Neural crest cell (in vitro differentiated cells): ENCODE results near the gene HS6ST2. TPM values are rescaled to one million over a fixed set of nuclear protein-coding genes. Genes with fewer than 3 reads are reported as not detected.
"Not testable (repeated sequence)": the region's sequence is repeated elsewhere in the genome, so short reads cannot be mapped to it uniquely, and the experiment has no call there.

Experiments
- DNase-seq: peaks from one replicate; pipeline ENCODE4 v3.0.0; 2021; ENCODE audit warnings: low read depth, mixed read lengths, low spot score
- H3K27ac Mint-ChIP-seq: one replicate; pipeline ENCODE4 v1.8.0; 2021; ENCODE audit warnings: mild to moderate bottlenecking, mixed read lengths; ENCODE audit not compliant: unreplicated experiment
- H3K27me3 Mint-ChIP-seq: 2 replicates; pipeline ENCODE4 v1.8.0; 2021; ENCODE audit warnings: low read depth, mild to moderate bottlenecking, mixed read lengths
- H3K36me3 Mint-ChIP-seq: 2 replicates; pipeline ENCODE4 v1.8.0; 2021; ENCODE audit warnings: low read depth, mild to moderate bottlenecking, mixed read lengths
- H3K4me1 Mint-ChIP-seq: 2 replicates; pipeline ENCODE4 v1.8.0; 2021; ENCODE audit warnings: mixed read lengths
- H3K4me3 Mint-ChIP-seq: one replicate; pipeline ENCODE4 v1.8.0; 2021; ENCODE audit warnings: mild to moderate bottlenecking, mixed read lengths
- H3K9me3 Mint-ChIP-seq: 2 replicates; pipeline ENCODE4 v1.8.0; 2021; ENCODE audit warnings: mixed read lengths
- total RNA-seq: library from RNA; stranded (reverse); gene quantifications from 2 replicates; pipeline ENCODE4 v1.2.1, GENCODE V29; 2021
- TF ChIP-seq, protein P1 (sequence below): fragments of 200-600 bp; sonication (generic); conservative IDR thresholded peaks from 2 replicates; pipeline ENCODE4 v1.5.0; 2021; ENCODE audit warnings: antibody characterized with exemption, mild to moderate bottlenecking

Gene HS6ST2
- total RNA-seq, 1 donor from 2014 or later, result 13.9 TPM

GRCh38 chrX:132990835-132991234, 32.4 kb upstream of the HS6ST2 start:
- no peaks in the 10 kb centered on the region for H3K27me3 Mint-ChIP-seq
- H3K4me1 Mint-ChIP-seq, result no peaks in the 10 kb centered on the region
- no peaks in the 10 kb centered on the region for H3K36me3 Mint-ChIP-seq
- no peak overlapping the region for H3K27ac Mint-ChIP-seq
- TF ChIP-seq, protein P1, sequence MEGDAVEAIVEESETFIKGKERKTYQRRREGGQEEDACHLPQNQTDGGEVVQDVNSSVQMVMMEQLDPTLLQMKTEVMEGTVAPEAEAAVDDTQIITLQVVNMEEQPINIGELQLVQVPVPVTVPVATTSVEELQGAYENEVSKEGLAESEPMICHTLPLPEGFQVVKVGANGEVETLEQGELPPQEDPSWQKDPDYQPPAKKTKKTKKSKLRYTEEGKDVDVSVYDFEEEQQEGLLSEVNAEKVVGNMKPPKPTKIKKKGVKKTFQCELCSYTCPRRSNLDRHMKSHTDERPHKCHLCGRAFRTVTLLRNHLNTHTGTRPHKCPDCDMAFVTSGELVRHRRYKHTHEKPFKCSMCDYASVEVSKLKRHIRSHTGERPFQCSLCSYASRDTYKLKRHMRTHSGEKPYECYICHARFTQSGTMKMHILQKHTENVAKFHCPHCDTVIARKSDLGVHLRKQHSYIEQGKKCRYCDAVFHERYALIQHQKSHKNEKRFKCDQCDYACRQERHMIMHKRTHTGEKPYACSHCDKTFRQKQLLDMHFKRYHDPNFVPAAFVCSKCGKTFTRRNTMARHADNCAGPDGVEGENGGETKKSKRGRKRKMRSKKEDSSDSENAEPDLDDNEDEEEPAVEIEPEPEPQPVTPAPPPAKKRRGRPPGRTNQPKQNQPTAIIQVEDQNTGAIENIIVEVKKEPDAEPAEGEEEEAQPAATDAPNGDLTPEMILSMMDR, result no peak
- H3K4me3 Mint-ChIP-seq, result no peak overlapping the region
- H3K9me3 Mint-ChIP-seq, result no peaks in the 10 kb centered on the region
- no peak for DNase-seq

GRCh38 chrX:132986556-132986955, 28.1 kb upstream of the HS6ST2 start:
- Mint-ChIP-seq H3K4me3 (no peak overlapping the region), H3K36me3 (no peaks in the 10 kb centered on the region), H3K27ac (no peak overlapping the region), H3K9me3 (no peaks in the 10 kb centered on the region), H3K4me1 (no peaks in the 10 kb centered on the region), H3K27me3 (no peaks in the 10 kb centered on the region)
- no peak for DNase-seq
- TF ChIP-seq, protein P1, result no peak

GRCh38 chrX:132984058-132984650, 25.7 kb upstream of the HS6ST2 start:
- no peaks in the 10 kb centered on the region for H3K27me3 Mint-ChIP-seq
- DNase-seq, result no peak
- H3K4me1 Mint-ChIP-seq, result no peaks in the 10 kb centered on the region
- H3K4me3 Mint-ChIP-seq, result no peak overlapping the region
- TF ChIP-seq, protein P1, result no peak
- no peak overlapping the region for H3K27ac Mint-ChIP-seq
- H3K9me3 Mint-ChIP-seq, result peaks cover 2% of the 10 kb centered on the region
- H3K36me3 Mint-ChIP-seq, result no peaks in the 10 kb centered on the region

DNA sequence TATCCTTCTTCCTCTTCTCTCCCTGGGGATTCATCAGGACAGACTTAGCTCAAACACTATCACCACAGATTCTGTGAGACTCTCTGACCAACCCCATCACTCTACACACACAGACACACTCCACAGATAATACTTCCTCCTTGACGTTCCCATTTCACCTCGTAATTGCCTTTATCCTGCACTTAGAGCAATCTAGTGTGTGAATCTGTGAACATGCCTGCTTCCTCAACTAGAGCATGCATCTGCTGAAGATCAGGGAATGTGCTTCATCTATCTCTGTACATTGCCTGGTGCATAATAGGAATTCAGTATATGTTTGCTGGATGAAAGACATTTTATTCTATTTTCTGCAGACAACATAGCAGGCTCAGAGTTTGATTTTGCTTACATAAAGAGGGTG, 25.1 kb upstream of the HS6ST2 start:
- H3K27me3 Mint-ChIP-seq, result no peaks in the 10 kb centered on the region
- no peaks in the 10 kb centered on the region for H3K4me1 Mint-ChIP-seq
- DNase-seq, result no peak
- TF ChIP-seq, protein P1, result no peak
- H3K36me3 Mint-ChIP-seq, result no peaks in the 10 kb centered on the region
- peaks cover 2% of the 10 kb centered on the region for H3K9me3 Mint-ChIP-seq
- no peak overlapping the region for H3K4me3 Mint-ChIP-seq
- H3K27ac Mint-ChIP-seq, result no peak overlapping the region

DNA sequence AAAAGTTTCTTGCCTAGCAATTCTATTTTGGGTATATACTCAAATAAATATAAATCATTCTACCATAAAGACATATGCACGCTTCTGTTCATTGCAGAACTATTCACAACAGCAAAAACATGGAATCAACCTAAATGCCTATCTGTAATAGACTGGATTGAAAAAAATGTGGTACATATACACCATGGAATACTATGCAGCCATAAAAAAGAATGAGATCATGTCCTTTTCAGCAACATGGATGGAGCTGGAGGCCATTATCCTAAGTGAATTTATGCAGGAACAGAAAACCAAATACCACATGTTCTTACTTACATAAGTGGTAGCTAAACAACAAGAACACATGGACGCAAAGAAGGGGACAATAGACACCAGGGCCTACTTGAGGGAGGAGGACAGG, 21.6 kb upstream of the HS6ST2 start:
- H3K9me3 Mint-ChIP-seq, H3K36me3 Mint-ChIP-seq, H3K4me1 Mint-ChIP-seq, H3K27me3 Mint-ChIP-seq, H3K4me3 Mint-ChIP-seq, H3K27ac Mint-ChIP-seq, DNase-seq: not testable (repeated sequence)

- Mint-ChIP-seq H3K4me3 (peak overlapping the region; percentile 2), H3K27me3 (no peaks in the 10 kb centered on the region), H3K4me1 (peaks cover 41% of the 10 kb centered on the region), H3K36me3 (no peaks in the 10 kb centered on the region), H3K9me3 (no peaks in the 10 kb centered on the region), H3K27ac (no peak overlapping the region)
- TF ChIP-seq, protein P1, result no peak
- DNase-seq, result no peak
Measured at GRCh38 chrX:132968296-132968949, 10.0 kb upstream of the HS6ST2 start.
